Dendritic cell treated with granulocyte-macrophage colony-stimulating factor and Interleukin-4, amounts not matched to agents 40 ng/mL and 50 ng/mL, for 4 days (primary cell): ENCODE measurements around the gene DEAF1.
"Not testable (repeated sequence)": the region's sequence is repeated elsewhere in the genome, so short reads cannot be mapped to it uniquely, and the experiment has no call there.

Source experiments
- H3K27ac Mint-ChIP-seq: one replicate; pipeline ENCODE4 v1.8.0; 2022; ENCODE audit warnings: mild to moderate bottlenecking, mixed read lengths
- H3K27me3 Mint-ChIP-seq: one replicate; pipeline ENCODE4 v1.8.0; 2022; ENCODE audit warnings: mild to moderate bottlenecking, mixed read lengths
- H3K36me3 Mint-ChIP-seq: one replicate; pipeline ENCODE4 v1.8.0; 2022; ENCODE audit warnings: low read depth, mixed read lengths
- H3K4me1 Mint-ChIP-seq: one replicate; pipeline ENCODE4 v1.8.0; 2022; ENCODE audit warnings: low read depth, mixed read lengths
- H3K4me3 Mint-ChIP-seq: one replicate; pipeline ENCODE4 v1.8.0; 2022; ENCODE audit warnings: mild to moderate bottlenecking, moderate library complexity, mixed read lengths
- H3K9me3 Mint-ChIP-seq: one replicate; pipeline ENCODE4 v1.8.0; 2022; ENCODE audit warnings: mixed read lengths
- intact Hi-C: fragments of 100-400 bp; cut with micrococcal nuclease; formaldehyde crosslinking; loops from one replicate; pipeline ENCODE4 v1.15.0; 2022

DEAF1 gene, protein sequence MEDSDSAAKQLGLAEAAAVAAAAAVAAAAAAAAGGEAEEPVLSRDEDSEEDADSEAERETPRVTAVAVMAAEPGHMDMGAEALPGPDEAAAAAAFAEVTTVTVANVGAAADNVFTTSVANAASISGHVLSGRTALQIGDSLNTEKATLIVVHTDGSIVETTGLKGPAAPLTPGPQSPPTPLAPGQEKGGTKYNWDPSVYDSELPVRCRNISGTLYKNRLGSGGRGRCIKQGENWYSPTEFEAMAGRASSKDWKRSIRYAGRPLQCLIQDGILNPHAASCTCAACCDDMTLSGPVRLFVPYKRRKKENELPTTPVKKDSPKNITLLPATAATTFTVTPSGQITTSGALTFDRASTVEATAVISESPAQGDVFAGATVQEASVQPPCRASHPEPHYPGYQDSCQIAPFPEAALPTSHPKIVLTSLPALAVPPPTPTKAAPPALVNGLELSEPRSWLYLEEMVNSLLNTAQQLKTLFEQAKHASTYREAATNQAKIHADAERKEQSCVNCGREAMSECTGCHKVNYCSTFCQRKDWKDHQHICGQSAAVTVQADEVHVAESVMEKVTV

DNA sequence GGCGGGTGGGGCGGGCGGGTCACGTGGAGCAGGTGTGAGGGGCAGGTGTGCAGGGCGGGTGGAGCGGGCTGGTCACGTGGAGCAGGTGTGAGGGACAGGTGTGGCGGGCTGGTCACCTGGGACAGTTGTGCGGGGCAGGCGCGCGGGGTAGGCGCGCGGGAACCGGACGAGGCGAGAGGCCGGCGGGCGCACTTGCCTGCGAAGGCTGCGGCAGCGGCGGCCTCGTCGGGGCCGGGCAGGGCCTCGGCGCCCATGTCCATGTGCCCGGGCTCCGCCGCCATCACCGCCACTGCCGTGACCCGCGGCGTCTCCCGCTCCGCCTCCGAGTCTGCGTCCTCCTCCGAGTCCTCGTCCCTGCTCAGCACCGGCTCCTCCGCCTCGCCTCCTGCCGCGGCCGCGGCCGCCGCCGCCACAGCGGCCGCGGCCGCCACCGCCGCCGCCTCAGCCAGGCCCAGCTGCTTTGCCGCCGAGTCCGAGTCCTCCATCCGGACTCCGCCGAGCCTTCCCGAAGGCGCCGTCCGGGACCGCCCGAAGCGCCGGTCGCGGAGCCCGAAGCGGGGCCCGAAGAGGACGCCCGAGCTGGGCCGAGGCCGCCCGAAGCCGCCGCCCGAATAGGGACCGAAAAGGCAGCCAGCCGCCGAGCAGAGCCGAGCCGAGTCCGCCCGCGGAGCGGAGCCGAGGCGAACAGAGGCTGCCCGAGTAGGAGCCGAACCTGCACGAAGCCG, at the start of gene DEAF1:
TSS of gene DEAF1 (minus strand) at position 660 of the 725 bp plus-strand sequence. CDS start at position 485, 175 bp downstream.
- intact Hi-C loops: loop anchor here (2.0 kb wide), 1 partner anchor 78 kb away; no protein-coding TSS in a partner anchor

DNA sequence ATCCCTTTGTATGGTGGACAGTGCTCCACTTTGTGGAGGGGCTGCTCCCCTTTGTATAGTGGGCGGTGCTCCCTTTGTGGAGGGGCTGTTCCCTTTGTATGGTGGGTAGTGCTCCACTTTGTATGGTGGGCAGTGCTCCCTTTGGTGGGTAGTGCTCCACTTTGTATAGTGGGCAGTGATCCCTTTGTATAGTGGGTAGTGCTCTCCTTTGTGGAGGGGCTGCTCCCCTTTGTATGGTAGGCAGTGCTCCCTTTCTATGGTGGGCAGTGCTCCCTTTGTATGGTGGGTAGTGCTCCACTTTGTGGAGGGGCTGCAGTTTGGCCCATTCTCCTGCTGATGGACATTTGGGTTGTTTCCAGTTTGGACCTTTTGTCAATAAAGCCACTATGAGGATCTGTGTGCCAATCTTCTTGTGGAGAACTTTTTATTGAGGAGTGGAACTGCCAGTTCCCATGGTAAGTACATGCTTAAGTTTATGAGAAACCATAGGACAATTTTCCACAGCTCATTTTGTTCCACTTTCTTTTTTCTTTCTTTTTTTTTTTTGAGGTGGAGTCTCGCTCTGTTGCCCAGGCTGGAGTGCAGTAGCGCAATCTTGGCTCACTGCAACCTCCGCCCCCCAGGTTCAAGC, 47.7 kb upstream of the DEAF1 start:
- no peak overlapping the region for H3K27ac Mint-ChIP-seq

More for the DNA sequence above, at the start of gene DEAF1:
- H3K4me1 Mint-ChIP-seq: peaks cover 52% of the 10 kb centered on the region
- H3K36me3 Mint-ChIP-seq: peaks cover 34% of the 10 kb centered on the region
- peak within 1 kb of the TSS; percentile 76 for H3K4me3 Mint-ChIP-seq
- H3K9me3 Mint-ChIP-seq: no peaks in the 10 kb centered on the region
- peak within 1 kb of the TSS; percentile 98 for H3K27ac Mint-ChIP-seq
- H3K27me3 Mint-ChIP-seq: no peaks in the 10 kb centered on the region

DNA sequence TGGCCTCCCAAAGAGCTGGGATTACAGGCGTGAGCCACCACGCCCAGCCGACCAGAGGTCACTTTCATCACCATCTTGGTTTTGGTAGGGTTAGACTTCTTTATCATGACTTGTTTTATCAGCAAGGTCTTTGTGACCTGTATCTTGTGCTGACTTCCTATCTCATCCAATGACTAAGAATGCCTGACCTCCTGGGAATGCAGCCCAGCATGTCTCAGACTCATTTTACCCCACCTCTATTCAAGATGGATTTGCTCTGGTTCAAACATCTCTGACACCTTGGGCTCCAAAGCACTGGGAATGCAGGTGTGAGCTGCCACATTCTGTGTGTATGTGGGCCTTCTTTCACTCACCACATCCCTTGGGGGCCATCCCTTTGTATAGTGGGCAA, 47.1 kb upstream of the DEAF1 start:
- peaks cover 17% of the 10 kb centered on the region for H3K4me1 Mint-ChIP-seq
- no peak overlapping the region for H3K4me3 Mint-ChIP-seq
- no peak overlapping the region for H3K27ac Mint-ChIP-seq
- intact Hi-C loops: no loop called here
- H3K27me3 Mint-ChIP-seq: peaks cover 20% of the 10 kb centered on the region
- H3K36me3 Mint-ChIP-seq: peaks cover 6% of the 10 kb centered on the region
- H3K9me3 Mint-ChIP-seq: no peaks in the 10 kb centered on the region

More for the DNA sequence above, 47.7 kb upstream of the DEAF1 start:
- H3K36me3 Mint-ChIP-seq: peaks cover 12% of the 10 kb centered on the region
- H3K27me3 Mint-ChIP-seq: peaks cover 15% of the 10 kb centered on the region
- H3K9me3 Mint-ChIP-seq: no peaks in the 10 kb centered on the region
- peaks cover 11% of the 10 kb centered on the region for H3K4me1 Mint-ChIP-seq
- intact Hi-C loops: no loop called here
- H3K4me3 Mint-ChIP-seq: no peak overlapping the region

DNA sequence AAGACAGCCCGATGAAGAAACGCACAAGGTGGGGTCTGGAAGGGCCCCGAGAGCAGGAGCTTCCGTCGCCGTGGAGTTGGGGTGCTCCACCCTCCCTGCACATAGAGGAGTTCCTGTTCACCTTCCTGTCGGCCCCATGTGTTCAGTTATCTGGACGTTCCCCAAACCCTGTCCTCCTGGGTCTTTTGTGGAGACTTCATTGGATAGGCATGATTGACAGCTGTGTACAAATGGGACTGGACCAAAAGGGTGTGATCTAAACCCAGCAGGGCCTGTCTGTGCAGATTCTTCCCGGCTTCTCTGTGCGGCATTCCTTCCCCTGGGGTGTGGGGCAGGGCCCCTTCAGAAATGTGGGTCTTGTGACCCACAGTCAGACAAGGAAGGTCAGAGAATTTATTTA, 42.9 kb upstream of the DEAF1 start:
- H3K9me3 Mint-ChIP-seq, intact Hi-C loops, H3K36me3 Mint-ChIP-seq: not testable (repeated sequence)
- H3K4me3 Mint-ChIP-seq: peak overlapping the region; percentile 37
- peaks cover 15% of the 10 kb centered on the region for H3K4me1 Mint-ChIP-seq
- peaks cover 37% of the 10 kb centered on the region for H3K27me3 Mint-ChIP-seq
- peak overlapping the region; percentile 50 for H3K27ac Mint-ChIP-seq

DNA sequence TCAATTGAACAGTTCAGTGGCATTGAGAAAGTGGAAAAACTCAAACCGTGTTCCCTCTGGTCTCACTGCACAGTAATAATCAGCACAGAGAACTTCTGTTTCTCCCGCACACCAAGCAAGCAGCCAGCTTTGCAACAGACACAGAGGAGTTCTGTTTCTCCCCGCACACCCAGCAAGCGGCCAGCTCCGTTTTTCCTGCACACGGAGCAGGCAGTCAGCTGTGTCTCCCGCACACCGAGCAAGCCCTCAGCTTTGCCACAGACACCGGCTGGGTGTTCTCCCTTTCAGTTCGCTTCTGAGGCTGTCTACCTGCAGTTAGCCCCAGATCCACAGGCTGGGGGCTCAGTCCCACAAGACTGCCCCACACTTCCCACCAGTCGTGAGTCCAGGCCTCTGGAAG, 42.3 kb upstream of the DEAF1 start:
- no peaks in the 10 kb centered on the region for H3K9me3 Mint-ChIP-seq
- H3K4me1 Mint-ChIP-seq: peaks cover 15% of the 10 kb centered on the region
- H3K27ac Mint-ChIP-seq: peak overlapping the region; percentile 50
- H3K4me3 Mint-ChIP-seq: peak overlapping the region; percentile 37
- intact Hi-C loops: no loop called here
- no peaks in the 10 kb centered on the region for H3K36me3 Mint-ChIP-seq
- H3K27me3 Mint-ChIP-seq: peaks cover 42% of the 10 kb centered on the region

DNA sequence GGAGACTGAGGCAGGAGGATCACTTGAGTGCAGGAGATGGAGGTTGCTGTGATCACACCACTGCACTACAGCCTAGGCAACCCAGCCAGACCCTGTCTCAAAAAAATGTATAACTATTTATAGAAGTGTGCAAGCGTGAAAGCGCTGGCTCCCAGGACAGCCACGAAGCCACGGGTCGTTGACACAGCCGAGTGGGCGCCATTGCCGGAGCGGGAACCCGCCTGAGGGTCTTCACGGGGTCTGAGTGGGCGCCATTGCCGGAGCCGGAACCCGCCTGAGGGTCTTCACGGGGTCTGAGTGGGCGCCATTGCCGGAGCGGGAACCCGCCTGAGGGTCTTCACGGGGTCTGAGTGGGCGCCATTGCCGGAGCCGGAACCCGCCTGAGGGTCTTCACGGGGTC, 39.5 kb upstream of the DEAF1 start:
- H3K36me3 Mint-ChIP-seq, H3K9me3 Mint-ChIP-seq, H3K4me3 Mint-ChIP-seq, H3K27ac Mint-ChIP-seq, intact Hi-C loops: not testable (repeated sequence)
- Mint-ChIP-seq H3K27me3 (peaks cover 45% of the 10 kb centered on the region), H3K4me1 (peaks cover 21% of the 10 kb centered on the region)

DNA sequence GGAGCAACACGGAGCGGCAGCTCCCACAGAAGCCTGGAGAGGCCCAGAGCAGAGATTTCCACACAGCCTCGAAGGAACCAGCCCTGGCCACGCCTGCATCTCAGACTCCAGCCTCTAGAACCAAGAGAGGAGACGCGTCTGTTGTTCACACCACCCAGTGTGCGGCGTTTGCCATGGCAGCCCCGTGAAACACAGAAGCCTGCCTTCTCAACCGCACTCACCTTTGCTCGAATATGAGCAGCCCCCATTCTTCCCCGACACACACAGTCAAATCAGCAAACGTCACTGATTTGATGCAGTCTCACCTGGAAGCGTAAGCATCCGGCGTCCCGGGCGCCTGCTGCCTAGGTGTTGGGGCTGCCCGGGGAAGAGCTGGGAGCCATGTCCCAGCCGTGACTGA, 38.0 kb upstream of the DEAF1 start:
- intact Hi-C loops: no loop called here

DNA sequence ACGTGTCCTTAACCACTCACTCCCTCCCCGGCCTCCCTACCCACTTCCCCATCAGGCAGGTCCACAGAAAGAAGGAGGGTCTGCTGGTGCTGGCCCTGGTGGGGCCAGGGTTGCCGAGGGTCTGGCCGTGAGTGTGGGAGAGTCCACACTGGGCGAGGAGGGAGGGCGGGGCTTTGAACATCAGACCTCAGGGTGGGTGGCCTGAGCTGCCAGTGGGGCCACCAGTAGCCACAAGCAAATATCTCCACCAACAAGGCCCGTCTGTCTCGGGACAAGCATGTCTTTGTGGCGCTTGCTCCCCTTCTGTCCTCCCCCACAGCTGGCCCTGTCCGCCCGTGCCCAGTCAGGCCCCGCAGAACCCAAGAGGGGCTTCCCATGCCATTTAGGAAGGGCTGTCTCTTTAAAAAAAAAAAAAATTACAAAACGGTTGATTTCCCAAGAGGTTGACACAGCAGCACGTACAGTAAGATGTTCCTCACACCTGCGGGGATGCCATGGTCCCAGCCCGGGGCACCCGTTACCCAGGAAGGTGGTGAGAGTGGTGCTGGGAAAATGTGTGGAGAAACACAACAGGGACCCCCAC, 34.6 kb upstream of the DEAF1 start:
- H3K4me1 Mint-ChIP-seq: peaks cover 24% of the 10 kb centered on the region
- no peak overlapping the region for H3K4me3 Mint-ChIP-seq
- no peaks in the 10 kb centered on the region for H3K9me3 Mint-ChIP-seq
- peak overlapping the region; percentile 61 for H3K27ac Mint-ChIP-seq
- peaks cover 57% of the 10 kb centered on the region for H3K27me3 Mint-ChIP-seq
- intact Hi-C loops: no loop called here
- H3K36me3 Mint-ChIP-seq: no peaks in the 10 kb centered on the region

More for the DNA sequence above, 38.0 kb upstream of the DEAF1 start:
- no peaks in the 10 kb centered on the region for H3K9me3 Mint-ChIP-seq
- H3K4me1 Mint-ChIP-seq: peaks cover 27% of the 10 kb centered on the region
- H3K27ac Mint-ChIP-seq: no peak overlapping the region
- no peaks in the 10 kb centered on the region for H3K36me3 Mint-ChIP-seq
- no peak overlapping the region for H3K4me3 Mint-ChIP-seq
- peaks cover 45% of the 10 kb centered on the region for H3K27me3 Mint-ChIP-seq

DNA sequence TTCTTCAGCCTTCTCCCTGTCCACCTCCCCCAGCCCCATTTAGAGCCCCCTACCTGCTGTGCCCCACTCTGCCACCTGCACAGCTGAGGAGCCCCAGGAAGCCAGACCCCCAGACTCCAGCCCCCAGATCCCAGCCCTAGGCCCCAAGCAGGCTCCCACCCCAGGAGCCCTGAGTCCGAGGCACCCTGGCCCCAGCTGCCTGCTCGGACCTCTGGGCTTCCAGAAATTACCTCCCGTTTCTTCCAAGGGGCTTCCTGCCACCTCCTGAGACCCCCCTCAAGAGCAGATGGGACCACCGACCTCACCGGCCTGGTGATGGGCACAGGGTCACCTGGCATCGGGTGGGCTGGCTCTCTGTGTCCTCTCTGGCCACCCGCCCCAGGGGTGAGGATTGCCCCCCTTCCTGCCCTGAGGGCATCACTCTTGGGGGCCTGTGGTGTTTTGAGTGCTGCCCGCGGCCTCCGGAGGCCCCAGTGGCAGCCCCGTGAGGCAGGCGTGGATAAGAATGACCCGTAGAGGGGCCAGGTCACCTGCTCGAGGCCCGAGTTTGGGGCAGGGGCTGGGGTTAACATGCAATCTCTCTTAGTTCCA, 34.0 kb upstream of the DEAF1 start:
- intact Hi-C loops: no loop called here
- Mint-ChIP-seq H3K4me3 (no peak overlapping the region), H3K4me1 (peaks cover 24% of the 10 kb centered on the region), H3K36me3 (no peaks in the 10 kb centered on the region), H3K27ac (peak overlapping the region; percentile 61), H3K27me3 (peaks cover 63% of the 10 kb centered on the region), H3K9me3 (no peaks in the 10 kb centered on the region)

DNA sequence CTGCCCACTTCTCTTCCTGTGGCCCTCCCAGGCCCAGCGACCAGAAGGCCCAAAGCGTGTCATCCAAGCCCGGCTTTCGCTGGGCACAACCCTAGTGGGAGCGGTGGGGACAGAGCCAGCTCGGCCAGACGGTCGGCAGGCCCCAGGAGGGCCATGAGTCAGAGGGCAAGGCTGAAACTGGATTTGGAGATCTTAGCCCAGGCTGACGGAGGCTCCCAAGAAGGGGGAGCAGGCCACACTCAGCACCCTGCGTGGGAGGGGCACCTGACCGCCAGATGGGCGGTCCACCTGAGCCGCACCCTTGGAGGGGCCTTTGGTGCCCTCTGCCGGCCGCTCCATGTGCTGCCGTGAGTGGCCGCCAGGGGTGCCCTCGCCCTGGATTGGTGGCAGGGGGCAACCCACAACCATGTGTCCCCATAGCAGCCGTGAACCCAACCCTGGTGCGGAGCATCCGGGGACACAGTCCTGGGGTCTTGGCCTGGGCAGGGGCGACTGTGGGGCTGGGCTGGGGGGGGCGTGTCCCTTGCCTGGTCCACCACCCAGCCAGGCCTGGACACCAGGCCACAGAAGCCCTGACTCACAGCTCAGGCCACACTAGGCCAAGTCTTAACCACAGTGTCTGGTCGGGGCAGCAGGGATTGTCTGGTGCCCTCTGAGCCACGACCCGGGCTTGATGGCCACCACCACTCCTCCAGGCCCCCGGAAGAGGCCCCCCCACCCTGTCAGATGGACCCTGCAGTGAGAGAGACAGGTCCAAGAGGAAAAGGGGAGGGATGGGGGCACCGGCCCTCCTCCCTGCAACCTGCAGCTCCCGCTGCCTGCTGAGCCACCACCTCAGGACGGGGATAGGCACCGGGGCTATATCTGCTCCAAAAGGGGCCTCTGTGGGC, 33.1 kb upstream of the DEAF1 start:
- H3K4me3 Mint-ChIP-seq: no peak overlapping the region

DNA sequence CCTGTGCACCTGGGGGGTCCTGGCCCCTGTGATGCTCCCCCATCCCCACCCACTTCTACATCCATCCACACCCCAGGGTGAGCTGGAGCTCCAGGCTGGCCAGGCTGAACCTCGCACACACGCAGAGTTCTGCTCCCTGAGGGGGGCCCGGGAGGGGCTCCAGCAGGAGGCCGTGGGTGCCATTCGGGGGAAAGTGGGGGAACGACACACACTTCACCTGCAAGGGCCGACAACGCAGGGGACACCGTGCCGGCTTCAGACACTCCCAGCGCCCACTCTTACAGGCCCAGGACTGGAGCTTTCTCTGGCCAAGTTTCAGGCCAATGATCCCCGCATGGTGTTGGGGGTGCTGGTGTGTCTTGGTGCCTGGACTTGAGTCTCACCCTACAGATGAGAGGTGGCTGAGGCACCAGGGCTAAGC, 32.3 kb upstream of the DEAF1 start:
- H3K27ac Mint-ChIP-seq: no peak overlapping the region
- no peaks in the 10 kb centered on the region for H3K36me3 Mint-ChIP-seq
- H3K27me3 Mint-ChIP-seq: peaks cover 65% of the 10 kb centered on the region
- peaks cover 31% of the 10 kb centered on the region for H3K4me1 Mint-ChIP-seq
- intact Hi-C loops: no loop called here
- H3K4me3 Mint-ChIP-seq: no peak overlapping the region
- H3K9me3 Mint-ChIP-seq: no peaks in the 10 kb centered on the region

More for the DNA sequence above, 33.1 kb upstream of the DEAF1 start:
- Mint-ChIP-seq H3K36me3 (no peaks in the 10 kb centered on the region), H3K27ac (no peak overlapping the region), H3K27me3 (peaks cover 67% of the 10 kb centered on the region), H3K4me1 (peaks cover 27% of the 10 kb centered on the region), H3K9me3 (no peaks in the 10 kb centered on the region)
- intact Hi-C loops: no loop called here

DNA sequence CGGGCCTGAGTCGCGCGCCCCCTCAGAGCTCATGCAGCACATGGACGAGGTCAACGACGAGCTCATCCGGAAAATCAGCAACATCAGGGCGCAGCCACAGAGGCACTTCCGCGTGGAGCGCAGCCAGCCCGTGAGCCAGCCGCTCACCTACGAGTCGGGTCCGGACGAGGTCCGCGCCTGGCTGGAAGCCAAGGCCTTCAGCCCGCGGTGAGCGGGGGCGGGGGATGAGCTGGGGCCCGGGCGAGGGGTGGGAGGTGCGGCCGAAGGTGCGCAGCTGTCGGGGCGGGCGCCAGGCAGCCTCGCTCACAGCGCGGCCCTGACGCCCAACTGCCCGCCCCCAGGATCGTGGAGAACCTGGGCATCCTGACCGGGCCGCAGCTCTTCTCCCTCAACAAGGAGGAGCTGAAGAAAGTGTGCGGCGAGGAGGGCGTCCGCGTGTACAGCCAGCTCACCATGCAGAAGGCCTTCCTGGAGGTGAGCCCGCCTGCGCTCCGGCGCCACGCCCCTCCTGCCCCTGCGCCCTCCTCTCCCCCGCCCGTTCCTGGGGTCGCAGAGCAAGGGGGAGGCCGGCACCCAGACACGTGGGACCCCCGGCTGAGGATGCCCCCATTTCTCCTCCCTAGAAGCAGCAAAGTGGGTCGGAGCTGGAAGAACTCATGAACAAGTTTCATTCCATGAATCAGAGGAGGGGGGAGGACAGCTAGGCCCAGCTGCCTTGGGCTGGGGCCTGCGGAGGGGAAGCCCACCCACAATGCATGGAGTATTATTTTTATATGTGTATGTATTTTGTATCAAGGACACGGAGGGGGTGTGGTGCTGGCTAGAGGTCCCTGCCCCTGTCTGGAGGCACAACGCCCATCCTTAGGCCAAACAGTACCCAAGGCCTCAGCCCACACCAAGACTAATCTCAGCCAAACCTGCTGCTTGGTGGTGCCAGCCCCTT, 31.5 kb upstream of the DEAF1 start:
- intact Hi-C loops: no loop called here
- Mint-ChIP-seq H3K4me1 (peaks cover 38% of the 10 kb centered on the region), H3K27me3 (peaks cover 73% of the 10 kb centered on the region), H3K4me3 (peak overlapping the region; percentile 55), H3K36me3 (no peaks in the 10 kb centered on the region), H3K27ac (no peak overlapping the region), H3K9me3 (no peaks in the 10 kb centered on the region)
